K562 (cell line): ENCODE measurements around the gene TESK2.

ENCODE experiments used
- BHLHE40 ChIP-seq: IDR thresholded peaks from 2 replicates; pipeline ENCODE4 v1.6.1; 2011; ENCODE audit warnings: low read length, improper control_type of control experiment
- BRF2 ChIP-seq: IDR thresholded peaks from 3 replicates; pipeline ENCODE4 v1.6.1; 2011; ENCODE audit warnings: borderline replicate concordance, mild to moderate bottlenecking; ENCODE audit not compliant: insufficient read length, insufficient read depth
- HDAC2 ChIP-seq: fragments of 450-650 bp; IDR thresholded peaks from 2 replicates; pipeline ENCODE4 v1.6.1; 2016; ENCODE audit warnings: mild to moderate bottlenecking
- ZBTB40 ChIP-seq, 2 experiments: fragments of 450-650 bp in 1 of 2; sonication (generic) in 1 of 2; formaldehyde crosslinking in 1 of 2; IDR thresholded peaks; 2 replicates each; pipeline versions ENCODE4 v1.7.1 to v1.9.0; 2016 to 2022; ENCODE audit warnings: inconsistent platforms in 1 of 2, mild to moderate bottlenecking in 1 of 2, missing genetic modification reagents in 1 of 2
- ZNF274 ChIP-seq: IDR thresholded peaks from 2 replicates; pipeline ENCODE4 v1.6.1; 2011; ENCODE audit warnings: low read depth, mild to moderate bottlenecking, low read length, moderate library complexity, borderline replicate concordance
- ZNF695 ChIP-seq: fragments of 450-650 bp; formaldehyde crosslinking; IDR thresholded peaks from 2 replicates; pipeline ENCODE4 v1.4.0; 2020; ENCODE audit warnings: mild to moderate bottlenecking, moderate library complexity
- TF ChIP-seq, protein P1 (sequence below): sonication (generic); formaldehyde crosslinking; IDR thresholded peaks from 2 replicates; pipeline ENCODE4 v1.8.0; 2022; ENCODE audit warnings: mild to moderate bottlenecking, low read depth, missing genetic modification reagents

DNA sequence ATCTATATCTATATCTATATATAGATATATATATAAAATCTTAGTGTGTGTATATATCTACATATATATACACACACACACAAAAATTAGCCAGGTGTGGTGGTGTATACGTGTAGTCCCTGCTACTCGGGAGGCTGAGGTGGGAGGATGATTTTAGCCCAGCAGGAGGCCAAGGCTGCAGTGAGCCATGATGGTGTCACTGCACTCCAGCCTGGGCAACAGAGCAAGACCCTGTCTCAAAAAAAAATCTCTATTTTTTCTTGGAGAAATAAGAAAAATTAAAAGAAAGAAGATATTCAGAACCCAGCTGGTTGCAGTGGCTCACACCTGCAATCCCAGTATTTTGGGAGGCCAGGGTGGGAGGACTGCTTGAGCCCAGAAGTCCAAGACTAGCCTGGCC, 85.3 kb downstream of the TESK2 start:
- TF ChIP-seq, protein P1, sequence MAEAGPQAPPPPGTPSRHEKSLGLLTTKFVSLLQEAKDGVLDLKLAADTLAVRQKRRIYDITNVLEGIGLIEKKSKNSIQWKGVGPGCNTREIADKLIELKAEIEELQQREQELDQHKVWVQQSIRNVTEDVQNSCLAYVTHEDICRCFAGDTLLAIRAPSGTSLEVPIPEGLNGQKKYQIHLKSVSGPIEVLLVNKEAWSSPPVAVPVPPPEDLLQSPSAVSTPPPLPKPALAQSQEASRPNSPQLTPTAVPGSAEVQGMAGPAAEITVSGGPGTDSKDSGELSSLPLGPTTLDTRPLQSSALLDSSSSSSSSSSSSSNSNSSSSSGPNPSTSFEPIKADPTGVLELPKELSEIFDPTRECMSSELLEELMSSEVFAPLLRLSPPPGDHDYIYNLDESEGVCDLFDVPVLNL, result no peak
- TF ChIP-seq HDAC2 (no peak), BHLHE40 (no peak), BRF2 (no peak), ZNF695 (CRISPR knock-in tag) (no peak), ZNF274 (no peak), ZBTB40 (IDR thresholded peaks at IDR 0.05) (no peak), ZBTB40 (CRISPR knock-in tag; IDR thresholded peaks at IDR 0.05) (no peak)
